ENCODE results near the gene GPR137. TPM values are rescaled to one million over a fixed set of nuclear protein-coding genes. Genes with fewer than 3 reads are reported as not detected.

Gene GPR137
- total and polyA plus RNA-seq, 4 donors: 7.1 to 100 (median 56.2) TPM

GRCh38 chr11:64255135-64256128, 30.2 kb upstream of the GPR137 start:
- WGBS (ENCODE audit: insufficient coverage): 95% methylated on average over 33 of the region's 35 CpGs
- Histone ChIP-seq H3K4me1 (ENCODE audit: control insufficient read depth, insufficient read depth, low read length) (peaks cover 38% of the 10 kb centered on the region), H3K27ac (ENCODE audit: low read depth, low read length) (no peak overlapping the region), H3K9me3 (ENCODE audit: control insufficient read depth, insufficient read depth, low read length) (no peaks in the 10 kb centered on the region), H3K4me3 (ENCODE audit: low read depth, low read length) (no peak overlapping the region), H3K27me3 (ENCODE audit: control insufficient read depth, insufficient read depth, low read length) (peaks cover 5% of the 10 kb centered on the region), H3K36me3 (ENCODE audit: control insufficient read depth, insufficient read depth, low read length) (peaks cover 57% of the 10 kb centered on the region)
- DNase-seq (ENCODE audit: low read depth in 4 of 6, low spot score in 6 of 6): no peak

DNA sequence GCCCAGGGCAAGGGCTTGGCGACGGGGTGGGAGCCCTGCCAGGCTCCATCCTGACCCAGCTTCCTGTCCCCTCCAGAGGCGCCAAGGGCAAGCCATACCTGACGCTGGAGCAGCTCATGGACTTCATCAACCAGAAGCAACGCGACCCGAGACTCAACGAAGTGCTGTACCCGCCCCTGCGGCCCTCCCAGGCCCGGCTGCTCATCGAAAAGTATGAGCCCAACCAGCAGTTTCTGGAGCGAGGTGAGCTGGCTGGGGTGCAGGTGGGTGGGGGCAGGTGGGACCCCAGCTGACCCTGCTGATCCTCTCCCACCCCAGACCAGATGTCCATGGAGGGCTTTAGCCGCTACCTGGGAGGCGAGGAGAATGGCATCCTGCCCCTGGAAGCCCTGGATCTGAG, 29.3 kb upstream of the GPR137 start:
- Histone ChIP-seq H3K4me3 (ENCODE audit: low read depth, low read length) (no peak overlapping the region), H3K36me3 (ENCODE audit: control insufficient read depth, insufficient read depth, low read length) (peaks cover 60% of the 10 kb centered on the region), H3K27me3 (ENCODE audit: control insufficient read depth, insufficient read depth, low read length) (no peaks in the 10 kb centered on the region), H3K9me3 (ENCODE audit: control insufficient read depth, insufficient read depth, low read length) (no peaks in the 10 kb centered on the region), H3K4me1 (ENCODE audit: control insufficient read depth, insufficient read depth, low read length) (peaks cover 30% of the 10 kb centered on the region), H3K27ac (ENCODE audit: low read depth, low read length) (no peak overlapping the region)
- WGBS (ENCODE audit: insufficient coverage): 95% methylated on average over 15 of the region's 15 CpGs
- DNase-seq (ENCODE audit: low read depth in 4 of 6, low spot score in 6 of 6): no peak

DNA sequence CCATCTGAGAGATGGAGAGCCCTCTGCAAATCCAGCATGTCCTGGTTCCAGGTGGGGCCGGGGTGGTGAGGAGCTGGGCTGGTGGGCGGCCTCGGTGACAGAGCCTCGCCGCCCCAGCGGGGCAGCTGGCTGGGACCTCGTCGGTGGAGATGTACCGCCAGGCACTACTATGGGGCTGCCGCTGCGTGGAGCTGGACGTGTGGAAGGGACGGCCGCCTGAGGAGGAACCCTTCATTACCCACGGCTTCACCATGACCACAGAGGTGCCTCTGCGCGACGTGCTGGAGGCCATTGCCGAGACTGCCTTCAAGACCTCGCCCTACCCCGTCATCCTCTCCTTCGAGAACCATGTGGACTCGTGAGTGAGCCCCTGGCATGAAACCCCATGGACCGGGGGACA, 27.3 kb upstream of the GPR137 start:
- WGBS (ENCODE audit: insufficient coverage): 89% methylated on average over 21 of the region's 24 CpGs

DNA sequence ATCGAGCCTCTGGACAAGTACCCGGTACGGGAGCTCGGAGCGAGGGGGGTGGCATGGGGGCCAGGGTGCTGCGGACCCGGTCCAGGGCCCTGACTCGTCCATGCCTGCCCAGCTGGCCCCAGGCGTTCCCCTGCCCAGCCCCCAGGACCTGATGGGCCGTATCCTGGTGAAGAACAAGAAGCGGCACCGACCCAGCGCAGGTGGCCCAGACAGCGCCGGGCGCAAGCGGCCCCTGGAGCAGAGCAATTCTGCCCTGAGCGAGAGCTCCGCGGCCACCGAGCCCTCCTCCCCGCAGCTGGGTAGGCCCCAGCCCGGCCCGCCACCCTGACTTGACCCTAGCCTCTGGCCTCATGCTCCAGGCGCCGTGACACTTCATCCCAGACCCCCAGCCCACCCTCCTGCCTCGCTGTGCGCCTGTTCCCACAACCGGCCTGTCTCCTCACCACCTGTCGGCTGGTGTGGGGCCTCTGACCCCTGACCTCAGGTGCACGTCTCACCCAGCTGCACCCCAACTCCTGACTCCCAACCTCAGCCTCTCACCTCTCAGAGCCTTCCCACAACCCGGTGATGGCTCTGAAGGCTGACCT, 26.6 kb upstream of the GPR137 start:
- 95% methylated on average over 32 of the region's 32 CpGs for WGBS (ENCODE audit: insufficient coverage)
- DNase-seq (ENCODE audit: low read depth in 4 of 6, low spot score in 6 of 6): no peak
- Histone ChIP-seq H3K4me3 (ENCODE audit: low read depth, low read length) (no peak overlapping the region), H3K27ac (ENCODE audit: low read depth, low read length) (no peak overlapping the region), H3K9me3 (ENCODE audit: control insufficient read depth, insufficient read depth, low read length) (no peaks in the 10 kb centered on the region), H3K4me1 (ENCODE audit: control insufficient read depth, insufficient read depth, low read length) (peaks cover 7% of the 10 kb centered on the region), H3K36me3 (ENCODE audit: control insufficient read depth, insufficient read depth, low read length) (peaks cover 87% of the 10 kb centered on the region), H3K27me3 (ENCODE audit: control insufficient read depth, insufficient read depth, low read length) (no peaks in the 10 kb centered on the region)

More for the DNA sequence above, 27.3 kb upstream of the GPR137 start:
- Histone ChIP-seq H3K4me1 (ENCODE audit: control insufficient read depth, insufficient read depth, low read length) (peaks cover 11% of the 10 kb centered on the region), H3K27me3 (ENCODE audit: control insufficient read depth, insufficient read depth, low read length) (no peaks in the 10 kb centered on the region), H3K4me3 (ENCODE audit: low read depth, low read length) (no peak overlapping the region), H3K36me3 (ENCODE audit: control insufficient read depth, insufficient read depth, low read length) (peaks cover 80% of the 10 kb centered on the region), H3K27ac (ENCODE audit: low read depth, low read length) (no peak overlapping the region), H3K9me3 (ENCODE audit: control insufficient read depth, insufficient read depth, low read length) (no peaks in the 10 kb centered on the region)
- no peak for DNase-seq (ENCODE audit: low read depth in 4 of 6, low spot score in 6 of 6)

DNA sequence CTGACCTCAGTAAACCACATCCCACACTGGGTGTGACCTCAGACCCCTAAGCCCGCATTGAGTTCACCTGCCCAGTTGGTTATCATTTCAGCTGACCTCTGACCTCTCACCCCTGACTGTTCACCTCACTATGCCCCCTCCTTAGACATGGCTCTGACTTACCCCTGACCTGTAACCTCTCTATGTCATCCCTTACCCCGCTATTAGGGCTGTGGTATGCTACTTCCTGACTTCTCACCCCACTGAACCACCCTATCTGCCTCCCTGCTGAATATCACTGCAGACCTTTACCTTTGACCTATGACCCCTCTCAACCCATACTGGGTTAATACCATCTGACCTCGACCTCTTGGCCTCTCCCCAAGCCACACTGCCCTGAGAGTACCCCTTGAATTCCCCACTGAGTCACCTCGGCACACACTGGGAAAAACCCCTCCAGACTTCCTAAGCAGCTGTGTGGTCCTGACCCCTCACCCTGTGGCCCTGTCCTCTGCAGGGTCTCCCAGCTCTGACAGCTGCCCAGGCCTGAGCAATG, 26.0 kb upstream of the GPR137 start:
- H3K27me3 ChIP-seq (ENCODE audit: control insufficient read depth, insufficient read depth, low read length): no peaks in the 10 kb centered on the region
- no peak for DNase-seq (ENCODE audit: low read depth in 4 of 6, low spot score in 6 of 6)
- H3K9me3 ChIP-seq (ENCODE audit: control insufficient read depth, insufficient read depth, low read length): no peaks in the 10 kb centered on the region
- H3K4me3 ChIP-seq (ENCODE audit: low read depth, low read length): no peak overlapping the region
- peaks cover 88% of the 10 kb centered on the region for H3K36me3 ChIP-seq (ENCODE audit: control insufficient read depth, insufficient read depth, low read length)
- H3K27ac ChIP-seq (ENCODE audit: low read depth, low read length): no peak overlapping the region
- peaks cover 8% of the 10 kb centered on the region for H3K4me1 ChIP-seq (ENCODE audit: control insufficient read depth, insufficient read depth, low read length)
- WGBS (ENCODE audit: insufficient coverage): 91% methylated on average over 3 of the region's 4 CpGs

- Histone ChIP-seq H3K9me3 (ENCODE audit: control insufficient read depth, insufficient read depth, low read length) (no peaks in the 10 kb centered on the region), H3K36me3 (ENCODE audit: control insufficient read depth, insufficient read depth, low read length) (peaks cover 87% of the 10 kb centered on the region), H3K27ac (ENCODE audit: low read depth, low read length) (no peak overlapping the region), H3K4me3 (ENCODE audit: low read depth, low read length) (no peak overlapping the region), H3K4me1 (ENCODE audit: control insufficient read depth, insufficient read depth, low read length) (peaks cover 9% of the 10 kb centered on the region), H3K27me3 (ENCODE audit: control insufficient read depth, insufficient read depth, low read length) (no peaks in the 10 kb centered on the region)
- WGBS (ENCODE audit: insufficient coverage): 100% methylated on average over 3 of the region's 6 CpGs
- DNase-seq (ENCODE audit: low read depth in 4 of 6, low spot score in 6 of 6): no peak
Observed at GRCh38 chr11:64260147-64260708, 25.4 kb upstream of the GPR137 start.

DNA sequence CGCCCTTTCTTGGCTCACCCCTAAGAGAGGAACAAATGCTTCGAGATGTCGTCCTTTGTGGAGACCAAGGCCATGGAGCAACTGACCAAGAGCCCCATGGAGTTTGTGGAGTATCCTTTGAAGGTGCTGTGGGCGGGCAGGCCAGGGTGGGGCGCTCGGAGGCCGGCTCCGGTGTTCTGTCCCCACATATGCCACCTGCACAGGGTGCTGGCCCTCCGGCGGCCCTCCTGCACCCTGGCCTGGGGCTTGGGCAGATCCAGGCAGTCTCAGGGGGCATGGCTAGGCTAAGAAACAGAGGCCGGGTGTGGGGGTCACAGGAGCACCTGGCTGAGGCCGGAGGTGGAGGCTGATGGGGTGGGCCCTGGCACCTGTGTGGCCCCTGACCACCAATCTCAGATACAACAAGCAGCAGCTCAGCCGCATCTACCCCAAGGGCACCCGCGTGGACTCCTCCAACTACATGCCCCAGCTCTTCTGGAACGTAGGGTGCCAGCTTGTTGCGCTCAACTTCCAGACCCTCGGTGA, 24.0 kb upstream of the GPR137 start:
- Histone ChIP-seq H3K9me3 (ENCODE audit: control insufficient read depth, insufficient read depth, low read length) (no peaks in the 10 kb centered on the region), H3K4me3 (ENCODE audit: low read depth, low read length) (no peak overlapping the region), H3K27ac (ENCODE audit: low read depth, low read length) (no peak overlapping the region), H3K4me1 (ENCODE audit: control insufficient read depth, insufficient read depth, low read length) (peaks cover 9% of the 10 kb centered on the region), H3K27me3 (ENCODE audit: control insufficient read depth, insufficient read depth, low read length) (no peaks in the 10 kb centered on the region), H3K36me3 (ENCODE audit: control insufficient read depth, insufficient read depth, low read length) (peaks cover 87% of the 10 kb centered on the region)
- 92% methylated on average over 16 of the region's 18 CpGs for WGBS (ENCODE audit: insufficient coverage)
- DNase-seq (ENCODE audit: low read depth in 4 of 6, low spot score in 6 of 6): no peak

GRCh38 chr11:64262271-64263002, 23.2 kb upstream of the GPR137 start:
- 97% methylated on average over 42 of the region's 42 CpGs for WGBS (ENCODE audit: insufficient coverage)
- no peak for DNase-seq (ENCODE audit: low read depth in 4 of 6, low spot score in 6 of 6)
- H3K4me1 ChIP-seq (ENCODE audit: control insufficient read depth, insufficient read depth, low read length): peaks cover 9% of the 10 kb centered on the region
- H3K4me3 ChIP-seq (ENCODE audit: low read depth, low read length): no peak overlapping the region
- no peak overlapping the region for H3K27ac ChIP-seq (ENCODE audit: low read depth, low read length)
- no peaks in the 10 kb centered on the region for H3K27me3 ChIP-seq (ENCODE audit: control insufficient read depth, insufficient read depth, low read length)
- no peaks in the 10 kb centered on the region for H3K9me3 ChIP-seq (ENCODE audit: control insufficient read depth, insufficient read depth, low read length)
- peaks cover 87% of the 10 kb centered on the region for H3K36me3 ChIP-seq (ENCODE audit: control insufficient read depth, insufficient read depth, low read length)
